HUES6 (cell line): ENCODE results near the gene OR8D1.

Source experiments
- H3K27ac ChIP-seq: 2 replicates; pipeline ENCODE4 v1.7.0; 2013; ENCODE audit warnings: low read depth, mild to moderate bottlenecking, low read length, inconsistent platforms
- H3K27me3 ChIP-seq: 2 replicates; pipeline ENCODE4 v1.6.1; 2013; ENCODE audit warnings: low read length; ENCODE audit not compliant: control insufficient read depth, insufficient read depth
- H3K36me3 ChIP-seq: 2 replicates; pipeline ENCODE4 v1.6.1; 2013; ENCODE audit warnings: low read length; ENCODE audit not compliant: control insufficient read depth, insufficient read depth
- H3K4me1 ChIP-seq: 2 replicates; pipeline ENCODE4 v1.6.1; 2013; ENCODE audit warnings: low read length; ENCODE audit not compliant: control insufficient read depth, insufficient read depth
- H3K4me3 ChIP-seq: 2 replicates; pipeline ENCODE4 v1.5.1; 2013; ENCODE audit warnings: low read depth, low read length
- H3K9ac ChIP-seq: one replicate; pipeline ENCODE4 v1.6.1; 2013; ENCODE audit warnings: mild to moderate bottlenecking, low read length
- H3K9me3 ChIP-seq: 2 replicates; pipeline ENCODE4 v1.6.1; 2013; ENCODE audit warnings: low read depth, low read length; ENCODE audit not compliant: control insufficient read depth, insufficient read depth

The OR8D1 gene

GRCh38 chr11:124315052-124315451 lies 1.3 kb upstream of the OR8D1 start:
- H3K9me3 ChIP-seq = no peaks in the 10 kb centered on the region
- H3K27me3 ChIP-seq = no peaks in the 10 kb centered on the region
- no peak overlapping the region for H3K9ac ChIP-seq
- no peaks in the 10 kb centered on the region for H3K4me1 ChIP-seq
- no peaks in the 10 kb centered on the region for H3K36me3 ChIP-seq
- H3K4me3 ChIP-seq = no peak overlapping the region
- no peak overlapping the region for H3K27ac ChIP-seq

- Histone ChIP-seq H3K4me1 (no peaks in the 10 kb centered on the region), H3K36me3 (no peaks in the 10 kb centered on the region), H3K9ac (no peak overlapping the region), H3K4me3 (no peak overlapping the region), H3K27me3 (no peaks in the 10 kb centered on the region), H3K27ac (no peak overlapping the region), H3K9me3 (no peaks in the 10 kb centered on the region)
Observed at GRCh38 chr11:124313131-124313530, 618 bp downstream of the OR8D1 start.

GRCh38 chr11:124311670-124312069 lies 2.1 kb downstream of the OR8D1 start:
- no peak overlapping the region for H3K9ac ChIP-seq
- no peaks in the 10 kb centered on the region for H3K36me3 ChIP-seq
- no peak overlapping the region for H3K27ac ChIP-seq
- H3K4me1 ChIP-seq = no peaks in the 10 kb centered on the region
- no peak overlapping the region for H3K4me3 ChIP-seq
- H3K9me3 ChIP-seq = no peaks in the 10 kb centered on the region
- no peaks in the 10 kb centered on the region for H3K27me3 ChIP-seq

GRCh38 chr11:124311269-124311668 lies 2.5 kb downstream of the OR8D1 start:
- H3K4me1 ChIP-seq = no peaks in the 10 kb centered on the region
- H3K4me3 ChIP-seq = no peak overlapping the region
- H3K27ac ChIP-seq = no peak overlapping the region
- H3K9ac ChIP-seq = no peak overlapping the region
- H3K27me3 ChIP-seq = no peaks in the 10 kb centered on the region
- no peaks in the 10 kb centered on the region for H3K36me3 ChIP-seq
- H3K9me3 ChIP-seq = no peaks in the 10 kb centered on the region

- no peaks in the 10 kb centered on the region for H3K4me1 ChIP-seq
- H3K9ac ChIP-seq = no peak overlapping the region
- no peak overlapping the region for H3K4me3 ChIP-seq
- no peak overlapping the region for H3K27ac ChIP-seq
- no peaks in the 10 kb centered on the region for H3K36me3 ChIP-seq
- no peaks in the 10 kb centered on the region for H3K9me3 ChIP-seq
- no peaks in the 10 kb centered on the region for H3K27me3 ChIP-seq
Observed at GRCh38 chr11:124310721-124311120, 3.0 kb downstream of the OR8D1 start.

GRCh38 chr11:124307093-124307492 lies 6.7 kb downstream of the OR8D1 start:
- H3K9ac ChIP-seq = no peak overlapping the region
- no peaks in the 10 kb centered on the region for H3K9me3 ChIP-seq
- no peaks in the 10 kb centered on the region for H3K27me3 ChIP-seq
- H3K36me3 ChIP-seq = no peaks in the 10 kb centered on the region
- H3K27ac ChIP-seq = no peak overlapping the region
- no peak overlapping the region for H3K4me3 ChIP-seq
- H3K4me1 ChIP-seq = peaks cover 11% of the 10 kb centered on the region

GRCh38 chr11:124302347-124303125 lies 11.2 kb downstream of the OR8D1 start:
- Histone ChIP-seq H3K27me3 (no peaks in the 10 kb centered on the region), H3K9me3 (no peaks in the 10 kb centered on the region), H3K9ac (no peak overlapping the region), H3K36me3 (no peaks in the 10 kb centered on the region), H3K27ac (no peak overlapping the region), H3K4me3 (no peak overlapping the region), H3K4me1 (peaks cover 18% of the 10 kb centered on the region)

- Histone ChIP-seq H3K4me1 (peaks cover 18% of the 10 kb centered on the region), H3K27me3 (no peaks in the 10 kb centered on the region), H3K9me3 (no peaks in the 10 kb centered on the region), H3K4me3 (no peak overlapping the region), H3K9ac (no peak overlapping the region), H3K27ac (no peak overlapping the region), H3K36me3 (no peaks in the 10 kb centered on the region)
Observed at GRCh38 chr11:124301548-124301947, 12.2 kb downstream of the OR8D1 start.

- no peak overlapping the region for H3K9ac ChIP-seq
- peaks cover 15% of the 10 kb centered on the region for H3K4me1 ChIP-seq
- H3K36me3 ChIP-seq = no peaks in the 10 kb centered on the region
- H3K27me3 ChIP-seq = no peaks in the 10 kb centered on the region
- H3K27ac ChIP-seq = no peak overlapping the region
- H3K4me3 ChIP-seq = no peak overlapping the region
- H3K9me3 ChIP-seq = no peaks in the 10 kb centered on the region
Observed at GRCh38 chr11:124297921-124298320, 15.8 kb downstream of the OR8D1 start.

- Histone ChIP-seq H3K27ac (no peak overlapping the region), H3K9ac (no peak overlapping the region), H3K4me3 (no peak overlapping the region), H3K9me3 (no peaks in the 10 kb centered on the region), H3K36me3 (no peaks in the 10 kb centered on the region), H3K27me3 (no peaks in the 10 kb centered on the region), H3K4me1 (no peaks in the 10 kb centered on the region)
Observed at GRCh38 chr11:124296016-124296415, 17.7 kb downstream of the OR8D1 start.

GRCh38 chr11:124294687-124295086 lies 19.1 kb downstream of the OR8D1 start:
- no peak overlapping the region for H3K4me3 ChIP-seq
- no peaks in the 10 kb centered on the region for H3K4me1 ChIP-seq

More at GRCh38 chr11:124294687-124295086, 19.1 kb downstream of the OR8D1 start:
- no peaks in the 10 kb centered on the region for H3K27me3 ChIP-seq
- H3K36me3 ChIP-seq = no peaks in the 10 kb centered on the region
- H3K9me3 ChIP-seq = no peaks in the 10 kb centered on the region
- no peak overlapping the region for H3K27ac ChIP-seq
- H3K9ac ChIP-seq = no peak overlapping the region
